Measurements from ENCODE around the gene DACT3. TPM values are rescaled to one million over a fixed set of nuclear protein-coding genes. Genes with fewer than 3 reads are reported as not detected.

Gene DACT3
- total RNA-seq, 1 experiment from 2014 or later, result 1.0 TPM

GRCh38 chr19:46654621-46655152, 6.3 kb downstream of the DACT3 start:
- DNase-seq (ENCODE audit: low read depth, low spot score), result no peak
- ChIA-PET CTCF (no interaction called here), POLR2A (no interaction called here)
- intact Hi-C loops (cut with micrococcal nuclease; ENCODE audit: unreplicated experiment), result no loop called here
- Histone ChIP-seq H3K27me3 (ENCODE audit: control insufficient read depth, insufficient read depth, low read length) (no peaks in the 10 kb centered on the region), H3K4me3 (ENCODE audit: low read depth in 2 of 2, low read length in 2 of 2) (no peak overlapping the region), H3K4me1 (ENCODE audit: control insufficient read depth, insufficient read depth, low read length) (no peaks in the 10 kb centered on the region), H3K36me3 (ENCODE audit: control insufficient read depth, insufficient read depth, low read length) (no peaks in the 10 kb centered on the region), H3K9me3 (ENCODE audit: control insufficient read depth, insufficient read depth, low read depth, low read length) (no peaks in the 10 kb centered on the region), H3K27ac (ENCODE audit: low read length) (no peak overlapping the region)
- no peak for ATAC-seq
- in situ Hi-C loops (cut with HindIII; ENCODE audit: low pct_unique_long_range_greater_than_20kb, low sequenced_read_pairs), result no loop called here
- no TSS peak for BruUV-seq (replicated peaks)
- TF ChIP-seq CTCF (IDR thresholded peaks at IDR 0.05) (no peak), REST (IDR thresholded peaks at IDR 0.05; ENCODE audit: insufficient read depth in 1 of 2, low read depth in 2 of 2, low read length in 1 of 2) (no peak), POLR2AphosphoS5 (IDR thresholded peaks at IDR 0.05; ENCODE audit: low read depth, low read length) (no peak), SIN3A (IDR thresholded peaks at IDR 0.05; ENCODE audit: borderline replicate concordance, insufficient read depth, low read depth, low read length) (no peak), TCF7L2 (IDR thresholded peaks at IDR 0.05; ENCODE audit: low read depth, low read length) (no peak)

GRCh38 chr19:46650445-46650844, 10.5 kb downstream of the DACT3 start:
- BruUV-seq (replicated peaks), result no TSS peak
- H3K36me3 ChIP-seq (ENCODE audit: control insufficient read depth, insufficient read depth, low read length), result no peaks in the 10 kb centered on the region
- no peaks in the 10 kb centered on the region for H3K27me3 ChIP-seq (ENCODE audit: control insufficient read depth, insufficient read depth, low read length)
- ChIA-PET CTCF (no interaction called here), POLR2A (no interaction called here)
- no peak for ATAC-seq
- in situ Hi-C loops (cut with HindIII; ENCODE audit: low pct_unique_long_range_greater_than_20kb, low sequenced_read_pairs), result no loop called here
- no peaks in the 10 kb centered on the region for H3K4me1 ChIP-seq (ENCODE audit: control insufficient read depth, insufficient read depth, low read length)
- H3K27ac ChIP-seq (ENCODE audit: low read length), result no peak overlapping the region
- TF ChIP-seq TCF7L2 (IDR thresholded peaks at IDR 0.05; ENCODE audit: low read depth, low read length) (no peak), SIN3A (IDR thresholded peaks at IDR 0.05; ENCODE audit: borderline replicate concordance, insufficient read depth, low read depth, low read length) (no peak), CTCF (IDR thresholded peaks at IDR 0.05) (no peak), REST (IDR thresholded peaks at IDR 0.05; ENCODE audit: insufficient read depth in 1 of 2, low read depth in 2 of 2, low read length in 1 of 2) (no peak), POLR2AphosphoS5 (IDR thresholded peaks at IDR 0.05; ENCODE audit: low read depth, low read length) (no peak)
- H3K9me3 ChIP-seq (ENCODE audit: control insufficient read depth, insufficient read depth, low read depth, low read length), result no peaks in the 10 kb centered on the region
- DNase-seq (ENCODE audit: low read depth, low spot score), result no peak
- intact Hi-C loops (cut with micrococcal nuclease; ENCODE audit: unreplicated experiment), result no loop called here
- no peak overlapping the region for H3K4me3 ChIP-seq (ENCODE audit: low read depth in 2 of 2, low read length in 2 of 2)
